ENCODE data around the gene RHOT2. TPM values are rescaled to one million over a fixed set of nuclear protein-coding genes. Genes with fewer than 3 reads are reported as not detected.

RHOT2 gene
- total and polyA plus RNA-seq, 9 of the 15 experiments (the other 6 are each of a cell fraction or from before 2014, with no cell fraction given): 5.0 to 373 (median 112) TPM

DNA sequence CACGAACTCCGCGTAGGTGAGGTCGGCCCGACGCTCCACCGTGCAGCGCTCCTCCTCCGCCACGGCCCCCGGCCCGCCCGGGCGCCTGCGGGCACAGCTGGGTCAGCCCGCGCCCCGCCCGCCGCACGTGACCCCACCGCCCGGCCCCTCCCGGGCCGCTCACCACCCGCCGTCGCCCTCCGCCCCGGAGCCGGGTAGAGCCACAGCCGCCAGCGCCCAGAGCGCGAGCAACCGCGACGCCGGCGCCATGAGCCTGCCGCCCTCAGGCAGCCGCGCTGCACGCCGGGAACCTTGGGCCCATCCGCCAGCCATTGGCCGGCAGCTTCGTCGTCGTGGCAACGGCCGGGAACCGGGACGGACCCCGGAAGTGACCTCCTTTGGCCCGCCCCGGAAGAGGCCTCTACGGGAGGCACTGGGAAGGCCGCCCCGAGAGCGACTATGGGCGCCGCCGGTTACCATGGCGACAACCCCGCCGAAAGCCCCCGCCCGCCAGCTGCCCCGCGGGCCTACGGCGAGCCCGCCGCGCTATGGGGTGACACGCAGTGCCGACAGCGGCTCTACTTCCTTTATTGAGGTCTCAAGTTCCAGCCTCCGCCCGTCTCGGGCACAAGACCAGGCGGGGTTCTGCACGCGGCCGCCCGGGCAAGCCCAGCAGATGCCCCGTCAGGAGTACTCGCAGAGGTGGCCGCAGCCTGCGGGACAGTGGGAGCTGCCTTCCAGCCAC lies 16.3 kb downstream of the RHOT2 start, which contains the start of gene JMJD8 (continued):
- TF ChIP-seq XRCC5 (IDR thresholded peaks at IDR 0.05; ENCODE audit: low read depth, low read length): no peak
- TF ChIP-seq RFX5 (IDR thresholded peaks at IDR 0.05; ENCODE audit: low read depth, low read length): no peak
- TF ChIP-seq PHB2 (IDR thresholded peaks at IDR 0.05; ENCODE audit: low read depth): no peak
- TF ChIP-seq POLR3G (IDR thresholded peaks at IDR 0.05; ENCODE audit: extremely low read depth, insufficient read length, insufficient replicate concordance): no peak
- TF ChIP-seq UBTF (IDR thresholded peaks at IDR 0.05; ENCODE audit: borderline replicate concordance in 1 of 2, low read depth in 2 of 2, low read length in 2 of 2): peak in 1 of 2 experiments; percentile 35; a peak in 1 of 4 replicates
- TF ChIP-seq HOXB6 (CRISPR knock-in tag; IDR thresholded peaks at IDR 0.05; ENCODE audit: borderline replicate concordance): no peak
- TF ChIP-seq ZNF217 (CRISPR knock-in tag; IDR thresholded peaks at IDR 0.05): no peak
- TF ChIP-seq FUS (optimal IDR thresholded peaks at IDR 0.05; ENCODE audit: low read depth, low read length): peak; percentile 86
- no peak for TF ChIP-seq IRF2 (CRISPR knock-in tag; IDR thresholded peaks at IDR 0.05)
- TF ChIP-seq ZNF282 (CRISPR knock-in tag; IDR thresholded peaks at IDR 0.05): 0 out of 2 replicates have a peak, but pooled peaks have one; percentile 12
- no peak for TF ChIP-seq EZH2 (IDR thresholded peaks at IDR 0.05; ENCODE audit: borderline replicate concordance, low read depth, low read length)
- TF ChIP-seq TCF3 (CRISPR knock-in tag; IDR thresholded peaks at IDR 0.05): no peak
- TF ChIP-seq, protein P1, sequence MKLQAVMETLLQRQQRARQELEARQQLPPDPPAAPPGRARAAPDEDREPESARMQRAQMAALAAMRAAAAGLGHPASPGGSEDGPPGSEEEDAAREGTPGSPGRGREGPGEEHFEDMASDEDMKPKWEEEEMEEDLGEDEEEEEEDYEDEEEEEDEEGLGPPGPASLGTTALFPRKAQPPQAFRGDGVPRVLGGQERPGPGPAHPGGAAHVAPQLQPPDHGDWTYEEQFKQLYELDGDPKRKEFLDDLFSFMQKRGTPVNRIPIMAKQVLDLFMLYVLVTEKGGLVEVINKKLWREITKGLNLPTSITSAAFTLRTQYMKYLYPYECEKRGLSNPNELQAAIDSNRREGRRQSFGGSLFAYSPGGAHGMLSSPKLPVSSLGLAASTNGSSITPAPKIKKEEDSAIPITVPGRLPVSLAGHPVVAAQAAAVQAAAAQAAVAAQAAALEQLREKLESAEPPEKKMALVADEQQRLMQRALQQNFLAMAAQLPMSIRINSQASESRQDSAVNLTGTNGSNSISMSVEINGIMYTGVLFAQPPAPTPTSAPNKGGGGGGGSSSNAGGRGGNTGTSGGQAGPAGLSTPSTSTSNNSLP (IDR thresholded peaks at IDR 0.05; ENCODE audit: borderline replicate concordance, low read depth, low read length): no peak
- TF ChIP-seq SIN3B (IDR thresholded peaks at IDR 0.05; ENCODE audit: low read depth): peak; percentile 87
- TF ChIP-seq, protein P2, sequence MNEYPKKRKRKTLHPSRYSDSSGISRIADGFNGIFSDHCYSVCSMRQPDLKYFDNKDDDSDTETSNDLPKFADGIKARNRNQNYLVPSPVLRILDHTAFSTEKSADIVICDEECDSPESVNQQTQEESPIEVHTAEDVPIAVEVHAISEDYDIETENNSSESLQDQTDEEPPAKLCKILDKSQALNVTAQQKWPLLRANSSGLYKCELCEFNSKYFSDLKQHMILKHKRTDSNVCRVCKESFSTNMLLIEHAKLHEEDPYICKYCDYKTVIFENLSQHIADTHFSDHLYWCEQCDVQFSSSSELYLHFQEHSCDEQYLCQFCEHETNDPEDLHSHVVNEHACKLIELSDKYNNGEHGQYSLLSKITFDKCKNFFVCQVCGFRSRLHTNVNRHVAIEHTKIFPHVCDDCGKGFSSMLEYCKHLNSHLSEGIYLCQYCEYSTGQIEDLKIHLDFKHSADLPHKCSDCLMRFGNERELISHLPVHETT (CRISPR knock-in tag; conservative IDR thresholded peaks at IDR 0.05 in 1 of 2, IDR thresholded peaks at IDR 0.05 in 1 of 2): peak in 1 of 2 experiments; percentile 92; a peak in 2 of 4 replicates
- TF ChIP-seq ZNF324 (CRISPR knock-in tag; IDR thresholded peaks at IDR 0.05): no peak
- TF ChIP-seq CTBP1 (IDR thresholded peaks at IDR 0.05; ENCODE audit: borderline replicate concordance): 0 out of 2 replicates have a peak, but pooled peaks have one; percentile 29
- no peak for TF ChIP-seq ZNF280A (IDR thresholded peaks at IDR 0.05; ENCODE audit: low read depth, partially characterized antibody)
- TF ChIP-seq SREBF1 (IDR thresholded peaks at IDR 0.05; ENCODE audit: borderline replicate concordance, low read depth, low read length): no peak
- TF ChIP-seq KAT2B (IDR thresholded peaks at IDR 0.05; ENCODE audit: low read depth, low read length): no peak
- TF ChIP-seq RB1 (IDR thresholded peaks at IDR 0.05; ENCODE audit: low read depth): peak; percentile 79

Data from K562 (cell line).